HG03439 (cell line): Measurements from ENCODE around the gene BOK.
A peak's percentile ranks its signal among the peaks of the same experiment; 100 is the strongest.
"Not testable (repeated sequence)": the region's sequence is repeated elsewhere in the genome, so short reads cannot be mapped to it uniquely, and the experiment has no call there.

Experiments used
- ATAC-seq: cut with Tn5 transposase; IDR thresholded peaks from one replicate; pipeline ENCODE4 v1.9.1; 2021; ENCODE audit warnings: mild to moderate bottlenecking, moderate library complexity; ENCODE audit not compliant: unreplicated experiment

Gene BOK

GRCh38 chr2:241558532-241559322, at the start of gene BOK:
Gene BOK (plus strand): TSS chr2:241558745. CDS start chr2:241559484, 739 bp downstream.
- no peak for ATAC-seq

- no peak for ATAC-seq
Measured at GRCh38 chr2:241509155-241509784, 49.3 kb upstream of the BOK start.

DNA sequence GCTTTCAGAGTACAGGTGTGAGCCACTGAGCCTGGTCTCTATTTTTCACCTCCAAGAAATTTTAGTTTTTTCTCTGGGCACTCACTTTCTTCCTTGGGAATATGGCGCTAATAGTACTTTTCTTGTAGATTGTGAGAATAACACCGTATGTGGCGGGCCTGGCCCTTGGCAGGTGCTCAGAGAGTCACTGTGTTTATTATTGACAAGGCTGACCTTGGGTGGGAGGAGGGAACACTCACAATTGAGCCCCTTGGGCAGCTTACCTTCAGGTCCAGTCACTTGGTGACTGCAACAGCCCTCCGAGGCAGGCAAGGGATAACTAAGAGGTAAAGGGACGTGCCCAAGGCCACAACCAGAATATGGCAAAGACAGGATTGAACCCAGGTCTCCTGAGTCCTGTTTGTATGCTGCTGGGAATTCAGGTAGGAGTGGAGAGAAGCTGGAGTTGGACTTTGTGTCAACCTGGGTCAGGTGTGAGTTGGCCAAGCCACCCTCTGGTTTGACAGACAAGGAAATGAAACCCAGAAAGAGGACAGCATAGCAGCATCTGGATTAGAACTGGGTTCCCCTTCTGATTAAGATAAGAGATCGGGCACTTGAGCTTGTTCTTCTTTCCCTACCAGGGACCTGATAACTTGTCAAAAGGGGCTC, 47.3 kb upstream of the BOK start:
- ATAC-seq: no peak

DNA sequence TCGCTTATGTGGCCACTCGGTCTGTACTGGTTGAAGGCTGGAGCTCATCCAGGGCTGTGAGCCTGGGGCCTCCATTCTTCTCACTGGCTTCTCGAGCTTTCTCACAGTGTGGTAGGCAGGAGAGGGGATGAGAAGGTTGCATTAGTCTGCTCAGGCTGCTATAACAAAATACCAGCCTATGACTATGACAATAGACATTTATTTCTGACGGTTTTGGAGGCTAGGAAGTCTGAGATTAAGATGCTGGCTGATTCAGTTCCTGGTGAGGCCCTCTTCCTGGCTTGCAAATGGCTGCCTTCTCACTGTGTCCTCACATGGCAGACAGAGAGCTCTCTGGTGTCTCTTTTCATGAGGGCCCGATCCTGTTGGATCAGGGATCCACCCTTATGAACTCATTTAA, 44.0 kb upstream of the BOK start:
- no peak for ATAC-seq

- ATAC-seq: peak; percentile 55
Measured at GRCh38 chr2:241514986-241515737, 43.4 kb upstream of the BOK start.

DNA sequence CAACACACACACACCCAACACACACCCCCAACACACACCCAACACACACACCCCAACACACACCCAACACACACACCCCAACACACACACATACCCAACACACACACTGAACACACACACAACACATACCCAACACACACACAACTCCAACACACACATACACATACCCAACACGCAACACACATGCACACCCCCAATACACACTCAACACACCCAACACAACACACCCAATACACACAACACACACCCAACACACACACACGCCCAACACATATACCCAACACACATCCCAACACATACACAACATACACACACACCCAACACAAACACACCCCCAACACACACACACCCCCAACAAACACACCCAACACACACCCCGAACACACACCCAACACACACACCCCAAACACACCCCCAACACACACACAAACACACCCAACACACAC, 42.0 kb upstream of the BOK start:
- ATAC-seq: no peak

DNA sequence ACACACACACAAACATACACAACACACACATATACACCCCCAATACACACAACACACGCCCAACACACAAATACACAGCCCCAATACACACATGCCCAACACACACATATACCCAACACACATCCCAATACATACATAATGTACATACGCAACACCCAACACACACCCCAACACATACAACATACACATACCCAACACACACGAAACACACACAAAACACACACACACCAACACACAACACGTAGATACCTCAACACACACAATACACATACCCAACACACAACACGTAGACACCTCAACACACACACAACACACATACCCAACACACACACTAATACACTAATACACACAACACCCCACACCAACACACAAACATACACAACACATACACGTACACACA, 41.2 kb upstream of the BOK start:
- ATAC-seq: no peak

GRCh38 chr2:241519669-241520068, 38.9 kb upstream of the BOK start:
- ATAC-seq: no peak

DNA sequence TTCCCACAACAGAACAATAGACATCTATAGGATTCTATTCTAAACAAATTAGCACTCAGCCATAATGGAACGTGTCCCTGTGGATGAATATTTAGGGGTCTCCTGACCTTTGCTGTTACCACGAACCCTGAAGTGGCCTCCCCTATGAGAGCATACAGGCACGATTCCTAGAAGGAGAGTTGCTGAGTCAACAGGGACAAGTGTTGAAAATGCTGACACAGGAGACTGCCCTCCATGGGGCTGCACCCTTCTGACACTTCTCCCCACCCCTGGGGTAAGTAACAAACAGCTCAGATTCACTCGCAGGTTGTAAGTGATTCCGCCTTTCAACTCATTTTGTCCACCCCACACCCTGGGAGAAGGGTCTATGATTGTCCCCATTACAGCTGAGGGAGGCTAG, 36.1 kb upstream of the BOK start:
- ATAC-seq: no peak

- ATAC-seq: not testable (repeated sequence)
Measured at GRCh38 chr2:241525818-241526780, 32.4 kb upstream of the BOK start.

- ATAC-seq: no peak
Measured at GRCh38 chr2:241530571-241530970, 28.0 kb upstream of the BOK start.

DNA sequence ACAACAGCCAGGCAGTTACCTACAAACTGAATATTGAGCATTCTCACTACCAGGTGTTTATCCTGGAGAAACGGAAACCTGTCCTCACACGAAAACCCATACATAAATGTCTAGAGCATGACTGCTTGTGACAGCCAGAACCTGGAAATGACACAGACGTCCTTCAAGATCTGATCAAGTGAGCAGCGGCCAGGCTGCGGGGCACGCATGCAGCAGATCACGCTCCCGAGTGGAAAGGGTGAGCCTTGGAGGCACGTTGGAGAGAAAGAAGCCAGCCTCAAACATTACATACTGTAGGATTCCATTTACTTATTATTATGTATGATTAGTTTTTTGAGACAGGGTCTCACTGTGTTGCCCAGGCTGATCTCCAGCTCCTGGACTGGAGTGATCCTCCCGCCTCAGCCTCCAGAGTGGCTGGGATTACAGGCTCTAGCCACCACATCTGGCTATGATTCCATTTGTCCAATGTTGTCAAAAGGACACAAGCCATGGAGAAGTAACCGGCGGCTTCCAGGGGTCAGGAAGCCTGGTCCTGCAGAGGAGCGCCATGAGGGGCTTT, 27.3 kb upstream of the BOK start:
- no peak for ATAC-seq

GRCh38 chr2:241532168-241532567, 26.4 kb upstream of the BOK start:
- ATAC-seq: no peak

DNA sequence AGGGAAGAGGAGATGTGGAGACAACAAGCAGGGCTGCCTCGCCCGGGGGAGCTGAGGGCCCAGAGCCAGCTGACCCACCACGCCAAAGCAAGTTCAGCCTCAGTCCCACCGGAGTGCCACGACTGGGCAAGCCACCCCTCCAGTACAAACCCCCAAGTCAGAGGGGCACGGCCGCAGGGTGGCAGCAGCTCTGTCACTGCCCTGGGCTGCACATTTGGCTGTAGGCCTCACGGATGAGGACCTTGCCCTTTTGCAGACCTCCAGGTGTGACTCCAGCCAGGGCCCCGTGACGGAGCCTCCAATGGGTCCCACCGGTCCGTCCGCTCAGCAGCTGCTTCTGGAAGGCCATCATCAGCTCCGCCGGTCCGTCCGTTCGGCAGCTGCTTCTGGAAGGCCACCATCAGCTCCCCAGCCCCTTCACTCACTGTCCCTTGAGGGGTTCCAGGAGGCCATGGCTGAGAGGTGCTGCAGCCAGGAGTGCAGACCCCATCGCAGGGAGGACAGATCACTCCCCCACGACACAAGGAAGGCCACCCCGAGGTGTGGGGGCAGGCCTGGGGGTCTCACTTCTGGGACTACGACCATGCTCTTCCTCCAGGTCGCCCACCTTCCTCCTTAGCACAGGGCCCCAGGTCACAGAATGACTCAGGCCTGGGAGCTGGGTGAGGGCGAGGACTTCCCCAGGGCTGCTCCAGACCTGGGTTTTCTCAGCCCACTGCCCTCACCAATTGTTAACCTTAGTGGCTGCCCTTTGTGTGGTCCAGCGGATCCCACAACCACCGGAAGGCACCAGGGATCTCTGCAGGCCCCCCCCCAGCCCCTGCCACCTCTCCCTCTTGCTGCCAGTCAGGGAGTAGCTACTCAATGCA, 25.6 kb upstream of the BOK start:
- no peak for ATAC-seq

- no peak for ATAC-seq
Measured at GRCh38 chr2:241534293-241534692, 24.3 kb upstream of the BOK start.

GRCh38 chr2:241534701-241535375, 23.7 kb upstream of the BOK start:
- ATAC-seq: no peak

DNA sequence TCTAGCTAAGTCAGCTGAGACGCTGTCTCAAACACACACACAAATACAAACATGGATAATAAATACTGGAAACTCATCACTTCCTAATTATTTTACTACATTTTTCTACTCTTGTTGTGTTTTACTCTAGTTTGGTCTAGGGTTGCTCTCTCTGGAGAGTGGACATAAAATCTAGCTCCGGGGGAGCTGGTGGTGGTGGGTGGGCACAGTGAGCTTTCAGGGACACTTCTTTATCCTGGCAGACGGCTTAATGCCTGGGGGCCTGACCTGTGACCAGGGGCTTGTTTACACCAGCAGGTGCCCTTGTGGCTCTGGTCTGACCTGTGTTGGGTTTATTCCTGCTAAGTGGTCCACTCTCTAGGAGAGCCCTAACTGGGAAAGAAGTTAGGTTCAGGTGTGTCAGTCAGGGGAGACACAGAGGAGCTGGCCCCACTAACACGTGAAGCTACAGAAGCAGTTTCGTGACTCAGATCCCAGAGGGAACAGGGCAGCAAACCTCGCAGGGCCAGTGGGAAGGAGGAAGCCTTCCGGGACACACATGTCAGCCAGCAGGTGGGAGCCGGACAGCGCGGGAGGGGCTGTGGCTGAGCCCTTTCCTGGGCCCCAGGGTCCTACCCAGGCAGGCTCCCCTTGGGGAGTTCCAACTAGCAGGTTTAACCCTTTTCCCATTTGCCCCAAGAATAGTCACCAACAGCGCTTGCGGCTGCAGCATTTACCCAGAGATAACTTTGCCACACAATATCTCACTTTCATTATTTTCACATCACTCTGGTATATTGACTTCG, 22.5 kb upstream of the BOK start:
- no peak for ATAC-seq
